ENCODE measurements around the gene POFUT1. TPM values are rescaled to one million over a fixed set of nuclear protein-coding genes. Genes with fewer than 3 reads are reported as not detected.

Gene POFUT1
- total RNA-seq, 1 donor from 2014 or later: 49.5 TPM

GRCh38 chr20:32179934-32180333 is 27.7 kb upstream of the POFUT1 start:
- Mint-ChIP-seq H3K27me3 (ENCODE audit: unreplicated experiment) (no peaks in the 10 kb centered on the region), H3K4me1 (ENCODE audit: unreplicated experiment) (peaks cover 2% of the 10 kb centered on the region), H3K36me3 (ENCODE audit: unreplicated experiment) (no peaks in the 10 kb centered on the region), H3K27ac (ENCODE audit: unreplicated experiment) (no peak overlapping the region), H3K9me3 (ENCODE audit: unreplicated experiment) (no peaks in the 10 kb centered on the region), H3K4me3 (ENCODE audit: unreplicated experiment) (no peak overlapping the region)
- TF ChIP-seq, protein P1, sequence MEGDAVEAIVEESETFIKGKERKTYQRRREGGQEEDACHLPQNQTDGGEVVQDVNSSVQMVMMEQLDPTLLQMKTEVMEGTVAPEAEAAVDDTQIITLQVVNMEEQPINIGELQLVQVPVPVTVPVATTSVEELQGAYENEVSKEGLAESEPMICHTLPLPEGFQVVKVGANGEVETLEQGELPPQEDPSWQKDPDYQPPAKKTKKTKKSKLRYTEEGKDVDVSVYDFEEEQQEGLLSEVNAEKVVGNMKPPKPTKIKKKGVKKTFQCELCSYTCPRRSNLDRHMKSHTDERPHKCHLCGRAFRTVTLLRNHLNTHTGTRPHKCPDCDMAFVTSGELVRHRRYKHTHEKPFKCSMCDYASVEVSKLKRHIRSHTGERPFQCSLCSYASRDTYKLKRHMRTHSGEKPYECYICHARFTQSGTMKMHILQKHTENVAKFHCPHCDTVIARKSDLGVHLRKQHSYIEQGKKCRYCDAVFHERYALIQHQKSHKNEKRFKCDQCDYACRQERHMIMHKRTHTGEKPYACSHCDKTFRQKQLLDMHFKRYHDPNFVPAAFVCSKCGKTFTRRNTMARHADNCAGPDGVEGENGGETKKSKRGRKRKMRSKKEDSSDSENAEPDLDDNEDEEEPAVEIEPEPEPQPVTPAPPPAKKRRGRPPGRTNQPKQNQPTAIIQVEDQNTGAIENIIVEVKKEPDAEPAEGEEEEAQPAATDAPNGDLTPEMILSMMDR (IDR thresholded peaks at IDR 0.05): no peak
- no peak for DNase-seq (ENCODE audit: extremely low spot score, unreplicated experiment)

DNA sequence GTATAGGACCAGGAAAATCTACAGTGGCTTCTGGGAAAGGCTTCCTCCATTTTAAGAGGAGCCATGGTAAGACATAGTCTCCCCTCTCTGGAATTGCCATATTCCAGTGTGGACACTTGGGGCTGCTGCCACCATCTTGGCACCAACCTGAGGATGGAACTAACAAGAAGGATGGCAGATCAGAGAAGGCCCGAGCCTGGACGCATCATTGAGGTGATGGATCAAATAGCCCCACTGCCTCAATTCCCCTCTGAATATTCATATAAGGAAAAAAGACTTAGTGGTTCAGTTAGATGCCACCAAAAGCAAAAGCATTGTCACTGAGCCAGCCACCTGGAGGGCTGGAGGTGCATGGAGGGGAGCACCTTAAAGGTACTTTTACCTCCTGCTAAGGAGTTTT is 26.1 kb upstream of the POFUT1 start:
- Mint-ChIP-seq H3K36me3 (ENCODE audit: unreplicated experiment) (no peaks in the 10 kb centered on the region), H3K27ac (ENCODE audit: unreplicated experiment) (no peak overlapping the region), H3K4me3 (ENCODE audit: unreplicated experiment) (no peak overlapping the region), H3K4me1 (ENCODE audit: unreplicated experiment) (peaks cover 2% of the 10 kb centered on the region), H3K9me3 (ENCODE audit: unreplicated experiment) (no peaks in the 10 kb centered on the region), H3K27me3 (ENCODE audit: unreplicated experiment) (no peaks in the 10 kb centered on the region)
- DNase-seq (ENCODE audit: extremely low spot score, unreplicated experiment): no peak
- TF ChIP-seq, protein P1 (IDR thresholded peaks at IDR 0.05): no peak

DNA sequence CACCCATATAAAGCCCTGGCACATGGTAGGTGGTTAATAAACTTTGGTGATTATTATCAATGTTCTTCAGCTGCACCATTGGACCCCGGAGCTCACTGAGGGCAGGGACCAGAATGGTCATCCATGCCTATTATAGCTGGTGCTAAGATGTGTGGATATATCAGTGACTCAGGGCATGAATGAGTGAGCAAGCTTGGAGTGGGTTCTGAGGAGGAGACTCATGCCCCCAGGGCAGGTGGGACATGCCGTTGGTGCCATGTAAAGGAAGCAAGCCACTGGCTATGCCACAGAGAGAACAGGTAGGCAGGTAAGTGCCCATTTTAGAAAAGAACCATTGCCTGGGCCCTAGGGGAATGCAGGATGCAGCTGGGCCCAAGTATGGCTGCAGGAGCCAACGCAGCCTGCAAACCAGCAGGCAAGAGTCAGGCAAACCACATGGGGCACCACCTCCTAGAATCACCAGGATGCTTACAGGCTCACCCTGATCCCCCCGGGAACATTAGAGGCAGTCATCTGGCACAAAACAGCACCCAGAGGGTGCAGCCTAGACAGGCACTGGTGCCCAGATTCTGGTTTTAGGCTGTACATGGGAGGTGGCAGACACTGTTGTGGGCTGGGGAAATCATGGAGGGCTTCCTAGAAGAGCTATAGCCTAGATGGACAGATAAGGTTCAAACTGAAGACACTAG is 23.6 kb upstream of the POFUT1 start:
- H3K9me3 Mint-ChIP-seq (ENCODE audit: unreplicated experiment): no peaks in the 10 kb centered on the region
- no peak overlapping the region for H3K27ac Mint-ChIP-seq (ENCODE audit: unreplicated experiment)
- no peaks in the 10 kb centered on the region for H3K36me3 Mint-ChIP-seq (ENCODE audit: unreplicated experiment)
- H3K4me1 Mint-ChIP-seq (ENCODE audit: unreplicated experiment): peaks cover 5% of the 10 kb centered on the region
- DNase-seq (ENCODE audit: extremely low spot score, unreplicated experiment): no peak
- H3K27me3 Mint-ChIP-seq (ENCODE audit: unreplicated experiment): no peaks in the 10 kb centered on the region
- TF ChIP-seq, protein P1 (IDR thresholded peaks at IDR 0.05): no peak
- H3K4me3 Mint-ChIP-seq (ENCODE audit: unreplicated experiment): no peak overlapping the region

DNA sequence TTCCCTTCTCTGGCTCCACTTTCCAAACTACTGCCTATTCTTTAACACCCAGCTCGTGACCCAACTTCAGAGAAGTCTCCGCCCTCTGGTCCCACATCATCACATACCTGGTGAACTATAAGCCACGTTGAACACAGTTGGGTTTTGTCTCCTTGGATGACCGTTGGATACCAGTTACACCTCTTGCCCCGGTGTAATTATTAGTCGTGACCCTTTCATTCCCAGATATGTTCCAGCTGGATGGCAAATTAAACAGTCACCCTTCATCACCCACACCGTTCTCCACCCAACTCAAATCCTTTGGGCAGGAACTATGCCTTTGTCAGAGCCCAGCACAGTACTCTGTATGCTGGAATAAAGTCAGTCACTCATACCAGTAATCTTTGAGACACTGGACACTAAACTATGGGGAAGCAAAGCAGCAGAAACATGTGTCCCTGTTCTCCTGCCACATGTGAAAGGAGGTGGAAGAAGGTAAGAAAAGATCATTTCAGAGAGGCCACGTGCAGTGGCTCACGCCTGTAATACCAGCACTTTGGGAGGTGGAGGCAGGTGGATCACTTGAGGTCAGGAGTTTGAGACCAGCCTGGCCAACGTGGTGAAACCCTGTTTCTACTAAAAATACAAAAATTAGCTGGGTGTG is 22.6 kb upstream of the POFUT1 start:
- no peak overlapping the region for H3K27ac Mint-ChIP-seq (ENCODE audit: unreplicated experiment)
- H3K9me3 Mint-ChIP-seq (ENCODE audit: unreplicated experiment): no peaks in the 10 kb centered on the region
- H3K4me1 Mint-ChIP-seq (ENCODE audit: unreplicated experiment): peaks cover 12% of the 10 kb centered on the region
- H3K4me3 Mint-ChIP-seq (ENCODE audit: unreplicated experiment): no peak overlapping the region
- H3K36me3 Mint-ChIP-seq (ENCODE audit: unreplicated experiment): no peaks in the 10 kb centered on the region
- H3K27me3 Mint-ChIP-seq (ENCODE audit: unreplicated experiment): no peaks in the 10 kb centered on the region
- DNase-seq (ENCODE audit: extremely low spot score, unreplicated experiment): no peak
- TF ChIP-seq, protein P1 (IDR thresholded peaks at IDR 0.05): no peak

GRCh38 chr20:32186506-32186905 is 21.2 kb upstream of the POFUT1 start:
- TF ChIP-seq, protein P1 (IDR thresholded peaks at IDR 0.05): no peak
- no peaks in the 10 kb centered on the region for H3K27me3 Mint-ChIP-seq (ENCODE audit: unreplicated experiment)
- no peak overlapping the region for H3K27ac Mint-ChIP-seq (ENCODE audit: unreplicated experiment)
- no peak for DNase-seq (ENCODE audit: extremely low spot score, unreplicated experiment)
- H3K36me3 Mint-ChIP-seq (ENCODE audit: unreplicated experiment): no peaks in the 10 kb centered on the region
- no peaks in the 10 kb centered on the region for H3K9me3 Mint-ChIP-seq (ENCODE audit: unreplicated experiment)
- H3K4me3 Mint-ChIP-seq (ENCODE audit: unreplicated experiment): no peak overlapping the region
- H3K4me1 Mint-ChIP-seq (ENCODE audit: unreplicated experiment): peaks cover 20% of the 10 kb centered on the region

All from osteocyte (in vitro differentiated cells).